ENCODE data around the gene MICALL2. TPM values are rescaled to one million over a fixed set of nuclear protein-coding genes. Genes with fewer than 3 reads are reported as not detected.
"Not testable (repeated sequence)": the region's sequence is repeated elsewhere in the genome, so short reads cannot be mapped to it uniquely, and the experiment has no call there.

The MICALL2 gene
- total RNA-seq, 1 donor from 2014 or later = 9.4 TPM

- no peak for ATAC-seq
These were observed 3.9 kb downstream of the MICALL2 start for GRCh38 chr7:1455241-1455939.

DNA sequence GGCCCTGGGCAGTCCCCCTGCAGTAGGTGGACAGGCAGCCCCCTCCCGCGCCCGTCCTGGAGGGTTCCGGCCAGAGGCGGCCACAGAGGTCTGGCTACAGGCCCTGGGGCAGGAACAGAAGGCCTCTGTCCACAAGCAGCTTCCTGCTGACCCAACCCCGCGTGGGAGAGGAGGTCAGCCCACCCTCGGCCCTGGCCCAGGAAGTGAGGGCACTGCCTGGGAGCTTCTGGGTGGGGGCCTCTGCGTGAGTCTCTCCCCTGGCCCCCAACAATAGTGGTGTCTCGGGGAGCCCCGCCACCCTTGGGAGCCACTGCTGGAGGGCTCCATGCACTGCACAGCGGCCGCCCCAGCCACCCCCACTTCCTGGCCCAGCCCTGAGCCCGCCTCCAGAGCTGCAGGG lies 4.7 kb downstream of the MICALL2 start:
- DNase-seq = peak; percentile 63
- ATAC-seq = peak; percentile 4
- intact Hi-C loops (cut with micrococcal nuclease) = no loop called here

More at GRCh38 chr7:1455241-1455939, 3.9 kb downstream of the MICALL2 start:
- no peak for DNase-seq
- intact Hi-C loops (cut with micrococcal nuclease) = no loop called here

GRCh38 chr7:1452205-1452604 lies 7.1 kb downstream of the MICALL2 start:
- ATAC-seq = no peak
- DNase-seq = no peak
- intact Hi-C loops (cut with micrococcal nuclease) = no loop called here

- DNase-seq (no peak), ATAC-seq (no peak)
- intact Hi-C loops (cut with micrococcal nuclease) = no loop called here
These were observed 8.3 kb downstream of the MICALL2 start for GRCh38 chr7:1450987-1451386.

GRCh38 chr7:1450431-1450830 lies 8.8 kb downstream of the MICALL2 start:
- intact Hi-C loops (cut with micrococcal nuclease) = no loop called here
- DNase-seq = no peak
- ATAC-seq = no peak

GRCh38 chr7:1449951-1450350 lies 9.3 kb downstream of the MICALL2 start:
- DNase-seq (no peak), ATAC-seq (no peak)
- intact Hi-C loops (cut with micrococcal nuclease) = no loop called here

- DNase-seq (no peak), ATAC-seq (no peak)
- intact Hi-C loops (cut with micrococcal nuclease) = no loop called here
These were observed 9.8 kb downstream of the MICALL2 start for GRCh38 chr7:1449501-1449900.

GRCh38 chr7:1448958-1449357 lies 10.3 kb downstream of the MICALL2 start:
- intact Hi-C loops (cut with micrococcal nuclease) = no loop called here
- DNase-seq (no peak), ATAC-seq (no peak)

GRCh38 chr7:1447551-1448244 lies 11.6 kb downstream of the MICALL2 start:
- ATAC-seq (peak; percentile 24), DNase-seq (no peak)
- intact Hi-C loops (cut with micrococcal nuclease) = no loop called here

DNA sequence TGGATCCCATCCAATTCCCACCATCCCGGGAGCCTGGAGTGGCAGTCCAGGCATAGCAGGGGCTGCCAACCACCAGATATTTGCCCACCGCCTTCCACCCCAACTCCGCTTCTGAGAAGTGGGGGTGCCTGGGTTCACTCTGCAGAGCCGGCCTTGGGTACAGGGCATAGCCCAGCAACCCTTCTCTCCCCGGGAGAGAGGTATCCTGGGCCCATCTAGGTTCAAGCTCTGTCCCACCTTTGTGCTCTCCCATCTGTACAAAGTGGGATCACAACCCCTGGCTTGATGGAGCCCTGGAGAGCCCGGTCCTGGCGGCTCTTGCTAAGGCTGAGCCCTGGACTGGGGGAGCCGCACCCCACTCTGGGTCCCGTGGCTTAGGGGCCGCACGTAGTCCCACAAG lies 12.2 kb downstream of the MICALL2 start:
- ATAC-seq (no peak), DNase-seq (no peak)
- intact Hi-C loops (cut with micrococcal nuclease) = no loop called here

- ATAC-seq (no peak), DNase-seq (no peak)
- intact Hi-C loops (cut with micrococcal nuclease) = no loop called here
These were observed 12.6 kb downstream of the MICALL2 start for GRCh38 chr7:1446620-1447032.

DNA sequence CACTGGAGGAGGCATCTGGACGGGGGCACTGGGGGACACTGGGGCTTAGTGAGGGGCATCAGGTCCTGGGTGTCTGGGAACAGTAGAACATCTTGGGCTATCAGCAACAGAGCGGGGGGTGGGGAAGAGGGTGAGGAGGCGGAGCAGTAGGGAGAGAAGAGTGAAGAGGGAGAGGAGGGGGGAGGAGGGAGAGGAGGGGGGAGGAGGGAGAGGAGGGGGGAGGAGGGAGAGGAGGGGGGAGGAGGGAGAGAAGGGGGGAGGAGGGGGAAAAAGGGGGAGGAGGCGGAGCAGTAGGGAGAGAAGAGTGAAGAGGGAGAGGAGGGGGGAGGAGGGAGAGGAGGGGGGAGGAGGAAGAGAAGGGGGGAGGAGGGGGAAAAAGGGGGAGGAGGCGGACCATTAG lies 13.2 kb downstream of the MICALL2 start:
- intact Hi-C loops (cut with micrococcal nuclease); ATAC-seq; DNase-seq: not testable (repeated sequence)

DNA sequence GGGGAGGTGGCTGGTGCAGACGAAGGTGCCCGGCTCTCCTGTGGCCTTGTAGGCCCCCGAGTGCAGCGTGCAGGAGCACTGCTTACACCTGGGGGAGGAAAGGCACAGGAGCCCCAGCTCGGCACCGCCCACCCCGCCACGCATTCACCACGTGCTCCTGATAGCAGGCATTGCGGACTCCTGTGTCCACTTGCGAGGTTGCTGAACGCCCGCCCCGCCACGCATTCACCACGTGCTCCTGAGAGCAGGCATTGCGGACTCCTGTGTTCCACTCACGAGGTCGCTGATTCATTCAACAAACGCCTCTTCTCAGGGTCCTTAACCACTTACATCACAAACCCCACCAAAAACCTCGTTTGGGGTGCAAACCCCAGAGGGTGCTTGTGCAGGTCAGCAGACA lies 13.9 kb downstream of the MICALL2 start:
- intact Hi-C loops (cut with micrococcal nuclease) = no loop called here
- ATAC-seq = no peak
- no peak for DNase-seq

DNA sequence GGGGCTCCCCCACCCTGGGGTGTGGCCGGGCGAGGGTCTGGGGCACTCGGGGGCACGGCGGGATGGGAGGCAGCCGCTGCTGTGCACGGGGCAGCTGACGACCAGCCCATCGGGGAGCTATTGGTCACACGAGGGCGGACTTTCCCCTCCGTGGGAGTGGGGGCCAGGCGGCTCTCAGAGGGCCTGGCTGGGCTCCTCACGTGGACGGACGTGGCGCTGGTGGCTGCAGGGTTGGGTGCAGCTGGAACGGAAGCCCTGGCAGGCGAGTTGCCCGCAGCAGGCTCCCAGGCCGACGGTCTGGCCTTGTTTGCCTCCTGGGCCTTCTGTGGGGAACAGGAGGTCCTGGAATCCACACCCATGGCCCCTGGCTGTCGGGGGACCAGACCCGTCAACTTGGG lies 14.3 kb downstream of the MICALL2 start:
- intact Hi-C loops (cut with micrococcal nuclease) = no loop called here
- ATAC-seq (no peak), DNase-seq (no peak)

GRCh38 chr7:1444214-1444924 lies 14.9 kb downstream of the MICALL2 start:
- intact Hi-C loops (cut with micrococcal nuclease) = no loop called here
- ATAC-seq = no peak
- DNase-seq = no peak

GRCh38 chr7:1443587-1444200 lies 15.6 kb downstream of the MICALL2 start:
- intact Hi-C loops (cut with micrococcal nuclease); ATAC-seq; DNase-seq: not testable (repeated sequence)

DNA sequence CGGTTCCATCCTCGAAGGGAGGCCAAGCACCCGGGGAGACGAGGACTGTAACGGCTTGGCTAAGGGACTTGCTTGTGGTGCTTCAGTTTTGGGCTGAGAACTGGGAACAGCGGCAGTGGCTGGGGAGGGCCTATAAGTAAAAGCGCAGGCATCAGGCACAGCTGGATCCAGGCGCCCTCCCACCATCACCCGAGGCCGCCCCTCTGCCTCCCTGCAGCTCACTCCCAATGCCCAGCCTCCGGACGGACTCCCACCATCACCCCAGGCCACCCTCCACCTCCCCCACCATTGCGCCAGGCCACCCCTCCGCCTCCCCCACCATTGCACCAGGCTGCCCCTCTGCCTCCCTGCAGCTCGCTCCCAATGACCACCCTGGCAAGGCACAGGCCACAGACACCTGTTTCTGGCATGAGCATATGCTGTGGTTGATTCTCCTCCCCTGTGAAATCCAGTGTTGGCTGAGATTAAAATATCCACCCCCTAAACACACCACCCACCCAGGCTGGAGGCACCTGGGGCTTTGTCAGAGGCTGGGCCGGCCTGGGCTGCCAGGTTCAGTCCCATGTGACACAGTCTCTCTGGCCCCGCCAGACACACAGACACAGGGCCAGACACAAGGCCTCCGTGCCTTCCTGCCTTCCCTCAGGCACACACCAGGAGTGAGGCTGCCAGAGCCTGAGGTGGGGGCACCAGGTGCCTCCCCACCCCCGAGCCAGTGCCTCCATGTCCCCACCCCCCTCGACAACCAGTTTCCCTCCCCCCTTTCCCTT lies 16.7 kb downstream of the MICALL2 start:
- DNase-seq (no peak), ATAC-seq (no peak)
- intact Hi-C loops (cut with micrococcal nuclease) = no loop called here

GRCh38 chr7:1441615-1442354 lies 17.5 kb downstream of the MICALL2 start:
- ATAC-seq = no peak

More at GRCh38 chr7:1441615-1442354, 17.5 kb downstream of the MICALL2 start:
- intact Hi-C loops (cut with micrococcal nuclease) = no loop called here
- DNase-seq = no peak

Measured in left ventricle myocardium superior (tissue), 1 donor.